Gastroesophageal sphincter (tissue), 4 donors: ENCODE measurements around the gene CHRM5. TPM values are rescaled to one million over a fixed set of nuclear protein-coding genes. Genes with fewer than 3 reads are reported as not detected.

Source experiments
- ATAC-seq: fragments of 150-250 bp; one replicate; pipeline ENCODE4 v1.9.1; 2016; ENCODE audit warnings: mild to moderate bottlenecking, moderate library complexity
- H3K27ac ChIP-seq, 4 donors: fragments of 200-600 bp; sonication (generic) in 3 of 4; 1 replicate in 3 of 4; 2 replicates in 1 of 4; pipeline ENCODE4 v1.5.1; 2016 to 2019
- H3K27me3 ChIP-seq: fragments of 200-600 bp; sonication (generic); one replicate; pipeline ENCODE4 v1.5.1; 2019
- H3K36me3 ChIP-seq, 2 donors: fragments of 200-600 bp; sonication (generic); one replicate each; pipeline ENCODE4 v1.5.1; 2019; ENCODE audit warnings: control low read depth in 1 of 2
- H3K4me1 ChIP-seq, 3 donors: fragments of 200-600 bp; sonication (generic); 1 replicate in 2 of 3; 2 replicates in 1 of 3; pipeline ENCODE4 v1.5.1; 2016 to 2019; ENCODE audit warnings: control low read depth in 2 of 3
- H3K4me3 ChIP-seq, 2 donors: fragments of 200-600 bp; sonication (generic); one replicate each; pipeline ENCODE4 v1.5.1; 2019; ENCODE audit warnings: mild to moderate bottlenecking in 1 of 2, moderate library complexity in 1 of 2
- H3K9me3 ChIP-seq, 3 donors: fragments of 200-600 bp; sonication (generic); one replicate each; pipeline ENCODE4 v1.5.1; 2017 to 2019; ENCODE audit warnings: control low read depth in 2 of 3
- CTCF ChIP-seq, 4 experiments: fragments of 200-600 bp in 2 of 4; fragments of 450-650 bp in 2 of 4; sonication (generic) in 1 of 4; IDR thresholded peaks; one replicate each; pipeline ENCODE4 v1.5.1; 2017 to 2019; ENCODE audit warnings: antibody characterized with exemption in 4 of 4, mild to moderate bottlenecking in 2 of 4, moderate library complexity in 2 of 4
- EP300 ChIP-seq: sonication (generic); formaldehyde crosslinking; IDR thresholded peaks from one replicate; pipeline ENCODE4 v1.6.1; 2017; ENCODE audit warnings: antibody characterized with exemption, mild to moderate bottlenecking
- POLR2A ChIP-seq, 2 donors: fragments of 450-650 bp; IDR thresholded peaks; one replicate each; pipeline ENCODE4 v1.6.1; 2017; ENCODE audit warnings: antibody characterized with exemption in 2 of 2, mild to moderate bottlenecking in 2 of 2, moderate library complexity in 1 of 2
- POLR2AphosphoS5 ChIP-seq: sonication (generic); formaldehyde crosslinking; IDR thresholded peaks from one replicate; pipeline ENCODE4 v1.6.1; 2017; ENCODE audit warnings: antibody characterized with exemption
- WGBS, 2 donors: methylation state at CpG; one replicate each; pipeline ENCODE4 v1.1.5; 2018; ENCODE audit warnings: low coverage in 1 of 2; 5-methylcytosine and 5-hydroxymethylcytosine counted together
- total RNA-seq, 4 donors: library from RNA; depleted of rRNA; stranded (reverse); fragments of >200 nt; gene quantifications; one replicate each; pipeline ENCODE4 v1.1.0, GENCODE V29; 2016

The CHRM5 gene
- total RNA-seq, 4 donors from 2014 or later, result not detected

GRCh38 chr15:34038023-34038870 lies 70.0 kb downstream of the CHRM5 start:
- 0 to 1% methylated on average over 13 to 15 of the region's 70 CpGs for WGBS, 2 donors

GRCh38 chr15:34038871-34039789 lies 70.8 kb downstream of the CHRM5 start, which contains the start of gene AVEN:
Gene AVEN (minus strand): TSS chr15:34039204. CDS start chr15:34039046, 158 bp downstream.
- H3K27ac ChIP-seq, result peak within 1 kb of the TSS; percentile 71 to 98 (median 95)
- peak; percentile 82 for ATAC-seq
- 1 to 2% methylated on average over 18 to 23 of the region's 82 CpGs for WGBS, 2 donors
- H3K36me3 ChIP-seq, result no peaks in the 10 kb centered on the region
- TF ChIP-seq EP300 (no peak), POLR2A (IDR thresholded peaks at IDR 0.05) (peak in 1 of 2 donors; percentile 10), CTCF (IDR thresholded peaks at IDR 0.05) (peak in 1 of 4 experiments; percentile 1), POLR2AphosphoS5 (no peak)
- H3K4me1 ChIP-seq, result peaks cover 0 to 31% (median 8%) of the 10 kb centered on the region in 3 donors
- H3K27me3 ChIP-seq, result no peaks in the 10 kb centered on the region
- no peaks in the 10 kb centered on the region for H3K9me3 ChIP-seq
- H3K4me3 ChIP-seq, result peak within 1 kb of the TSS; percentile 85 to 99

More at GRCh38 chr15:34038023-34038870, 70.0 kb downstream of the CHRM5 start:
- Histone ChIP-seq H3K27ac (peak overlapping the region; percentile 71 to 98 (median 95)), H3K27me3 (no peaks in the 10 kb centered on the region), H3K9me3 (no peaks in the 10 kb centered on the region), H3K4me1 (peaks cover 0 to 31% (median 8%) of the 10 kb centered on the region in 3 donors), H3K36me3 (no peaks in the 10 kb centered on the region), H3K4me3 (peak overlapping the region; percentile 85 to 99)
- TF ChIP-seq POLR2A (IDR thresholded peaks at IDR 0.05), result peak; percentile 53 to 69
- TF ChIP-seq CTCF (IDR thresholded peaks at IDR 0.05), result peak in 1 of 4 experiments; percentile 9
- TF ChIP-seq EP300, result no peak
- TF ChIP-seq POLR2AphosphoS5, result peak; percentile 64
- ATAC-seq, result peak; percentile 93

GRCh38 chr15:34039790-34040113 lies 71.5 kb downstream of the CHRM5 start:
- Histone ChIP-seq H3K27me3 (no peaks in the 10 kb centered on the region), H3K4me1 (peaks cover 0 to 31% (median 8%) of the 10 kb centered on the region in 3 donors), H3K36me3 (no peaks in the 10 kb centered on the region), H3K4me3 (peak overlapping the region; percentile 85 to 99), H3K9me3 (no peaks in the 10 kb centered on the region), H3K27ac (peak overlapping the region; percentile 71 to 98 (median 95))
- 54 to 100% methylated on average over 1 of the region's 1 CpG for WGBS, 2 donors
- no peak for ATAC-seq
- TF ChIP-seq CTCF (IDR thresholded peaks at IDR 0.05), result no peak
- TF ChIP-seq EP300, result no peak
- no peak for TF ChIP-seq POLR2AphosphoS5
- TF ChIP-seq POLR2A (IDR thresholded peaks at IDR 0.05), result no peak

GRCh38 chr15:34043391-34043790 lies 75.1 kb downstream of the CHRM5 start:
- Histone ChIP-seq H3K36me3 (no peaks in the 10 kb centered on the region), H3K27me3 (no peaks in the 10 kb centered on the region), H3K27ac (no peak overlapping the region), H3K4me1 (peaks cover 0 to 11% (median 5%) of the 10 kb centered on the region in 3 donors), H3K4me3 (no peak overlapping the region), H3K9me3 (no peaks in the 10 kb centered on the region)
- ATAC-seq, result no peak
- WGBS, 2 donors, result 58 to 83% methylated on average over 1 of the region's 1 CpG
- no peak for TF ChIP-seq CTCF (IDR thresholded peaks at IDR 0.05)
- no peak for TF ChIP-seq POLR2A (IDR thresholded peaks at IDR 0.05)
- no peak for TF ChIP-seq EP300
- no peak for TF ChIP-seq POLR2AphosphoS5
